Measurements from ENCODE around the gene CD93. TPM values are rescaled to one million over a fixed set of nuclear protein-coding genes. Genes with fewer than 3 reads are reported as not detected.

CD93 gene
- polyA plus RNA-seq, 2 of the 4 experiments (the other 2 are of a cell fraction) = not detected

GRCh38 chr20:23035731-23036130, 50.4 kb downstream of the CD93 start:
- ChIA-PET CTCF (interaction anchor here (1.5 to 1.9 kb wide), 3 partner anchors 12 to 344 kb away, joined by 3 to 10 read pairs (median 5); no protein-coding TSS in a partner anchor), POLR2A (no interaction called here)
- DNase-seq (ENCODE audit: low read depth in 1 of 2, low spot score in 1 of 2) (no peak), ATAC-seq (no peak), FAIRE-seq (no peak)
- Histone ChIP-seq H3K27ac (peak overlapping the region; percentile 51 to 71; a peak in 2 of 6 replicates), H3K4me1 (peaks cover 9% of the 10 kb centered on the region; the same call in 2 of the 3 replicates), H3K4me2 (peak overlapping the region; percentile 71; the same call in 2 of the 3 replicates), H3K4me3 (peak overlapping the region; percentile 33; the same call in 1 of the 3 replicates), H3K9me3 (no peaks in the 10 kb centered on the region)
- 91% methylated on average over 41 of the region's 41 CpGs for WGBS (ENCODE audit: missing lambda C conversion rate)
- TF ChIP-seq HEYL (CRISPR knock-in tag; IDR thresholded peaks at IDR 0.05) (no peak), CHD2 (IDR thresholded peaks at IDR 0.05; ENCODE audit: low read length, partially characterized antibody) (no peak), POLR2AphosphoS2 (conservative IDR thresholded peaks at IDR 0.05; ENCODE audit: low read length) (no peak), RCOR1 (IDR thresholded peaks at IDR 0.05; ENCODE audit: low read depth, low read length) (no peak), HOXB5 (CRISPR knock-in tag; IDR thresholded peaks at IDR 0.05) (no peak), HMGXB4 (CRISPR knock-in tag; IDR thresholded peaks at IDR 0.05; ENCODE audit: borderline replicate concordance) (no peak), EHF (CRISPR knock-in tag; IDR thresholded peaks at IDR 0.05) (no peak), SREBF2 (IDR thresholded peaks at IDR 0.05) (no peak), MYC (IDR thresholded peaks at IDR 0.05; ENCODE audit: borderline replicate concordance, low read length) (no peak), CTCF (IDR thresholded peaks at IDR 0.05) (no peak), ELK1 (IDR thresholded peaks at IDR 0.05; ENCODE audit: low read depth, low read length) (no peak), BHLHE40 (IDR thresholded peaks at IDR 0.05; ENCODE audit: low read depth, low read length) (no peak), FOSL2 (IDR thresholded peaks at IDR 0.05) (no peak), FOSL2 (CRISPR knock-in tag; IDR thresholded peaks at IDR 0.05) (no peak)
- TF ChIP-seq, protein P1, sequence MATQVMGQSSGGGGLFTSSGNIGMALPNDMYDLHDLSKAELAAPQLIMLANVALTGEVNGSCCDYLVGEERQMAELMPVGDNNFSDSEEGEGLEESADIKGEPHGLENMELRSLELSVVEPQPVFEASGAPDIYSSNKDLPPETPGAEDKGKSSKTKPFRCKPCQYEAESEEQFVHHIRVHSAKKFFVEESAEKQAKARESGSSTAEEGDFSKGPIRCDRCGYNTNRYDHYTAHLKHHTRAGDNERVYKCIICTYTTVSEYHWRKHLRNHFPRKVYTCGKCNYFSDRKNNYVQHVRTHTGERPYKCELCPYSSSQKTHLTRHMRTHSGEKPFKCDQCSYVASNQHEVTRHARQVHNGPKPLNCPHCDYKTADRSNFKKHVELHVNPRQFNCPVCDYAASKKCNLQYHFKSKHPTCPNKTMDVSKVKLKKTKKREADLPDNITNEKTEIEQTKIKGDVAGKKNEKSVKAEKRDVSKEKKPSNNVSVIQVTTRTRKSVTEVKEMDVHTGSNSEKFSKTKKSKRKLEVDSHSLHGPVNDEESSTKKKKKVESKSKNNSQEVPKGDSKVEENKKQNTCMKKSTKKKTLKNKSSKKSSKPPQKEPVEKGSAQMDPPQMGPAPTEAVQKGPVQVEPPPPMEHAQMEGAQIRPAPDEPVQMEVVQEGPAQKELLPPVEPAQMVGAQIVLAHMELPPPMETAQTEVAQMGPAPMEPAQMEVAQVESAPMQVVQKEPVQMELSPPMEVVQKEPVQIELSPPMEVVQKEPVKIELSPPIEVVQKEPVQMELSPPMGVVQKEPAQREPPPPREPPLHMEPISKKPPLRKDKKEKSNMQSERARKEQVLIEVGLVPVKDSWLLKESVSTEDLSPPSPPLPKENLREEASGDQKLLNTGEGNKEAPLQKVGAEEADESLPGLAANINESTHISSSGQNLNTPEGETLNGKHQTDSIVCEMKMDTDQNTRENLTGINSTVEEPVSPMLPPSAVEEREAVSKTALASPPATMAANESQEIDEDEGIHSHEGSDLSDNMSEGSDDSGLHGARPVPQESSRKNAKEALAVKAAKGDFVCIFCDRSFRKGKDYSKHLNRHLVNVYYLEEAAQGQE (IDR thresholded peaks at IDR 0.05) = no peak
